ENCODE results near the gene TCF4. TPM values are rescaled to one million over a fixed set of nuclear protein-coding genes. Genes with fewer than 3 reads are reported as not detected.

TCF4 gene
- total and polyA plus RNA-seq, 2 donors (not counting 1 experiment from before 2014, with no cell fraction given): 68.5 to 353 TPM

DNA sequence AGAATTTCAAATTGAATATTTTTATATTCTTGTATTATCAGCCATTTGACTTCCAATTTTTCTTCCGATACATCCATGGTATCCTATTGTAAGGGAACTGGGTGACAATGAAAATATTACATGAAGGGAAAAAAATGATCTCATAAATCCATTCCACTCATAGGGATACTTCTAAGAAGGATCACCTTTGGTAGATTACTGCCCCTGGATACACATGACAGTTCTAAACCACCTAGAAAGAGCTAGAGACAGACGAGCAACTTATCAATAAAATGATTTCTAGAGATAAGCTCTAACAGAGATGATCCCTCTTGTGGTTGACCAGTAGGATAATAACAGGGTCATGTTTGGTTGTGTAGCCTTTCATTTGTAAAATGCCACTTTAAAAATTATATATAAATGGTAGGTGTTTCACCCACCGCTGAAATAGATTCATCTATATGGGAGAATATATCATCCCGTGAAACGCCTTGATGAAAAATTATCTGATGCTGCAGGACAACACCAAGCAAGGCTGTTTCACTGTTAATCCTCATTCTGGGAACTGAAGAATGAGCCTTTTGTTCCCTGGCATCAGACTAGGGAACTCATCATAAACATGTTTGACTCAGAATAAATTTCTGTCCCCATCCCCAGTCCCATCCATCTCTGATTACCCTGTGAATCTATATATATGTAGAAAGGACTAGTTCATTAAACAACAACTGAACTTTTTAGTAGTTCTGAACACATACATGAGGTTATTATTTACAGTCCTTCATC is 180.0 kb downstream of the TCF4 start:
- Mint-ChIP-seq H3K9me3 (ENCODE audit: insufficient read depth) (no peaks in the 10 kb centered on the region), H3K27ac (no peak overlapping the region), H3K4me1 (peaks cover 10% of the 10 kb centered on the region), H3K27me3 (no peaks in the 10 kb centered on the region), H3K4me3 (no peak overlapping the region)
- TF ChIP-seq, protein P1, sequence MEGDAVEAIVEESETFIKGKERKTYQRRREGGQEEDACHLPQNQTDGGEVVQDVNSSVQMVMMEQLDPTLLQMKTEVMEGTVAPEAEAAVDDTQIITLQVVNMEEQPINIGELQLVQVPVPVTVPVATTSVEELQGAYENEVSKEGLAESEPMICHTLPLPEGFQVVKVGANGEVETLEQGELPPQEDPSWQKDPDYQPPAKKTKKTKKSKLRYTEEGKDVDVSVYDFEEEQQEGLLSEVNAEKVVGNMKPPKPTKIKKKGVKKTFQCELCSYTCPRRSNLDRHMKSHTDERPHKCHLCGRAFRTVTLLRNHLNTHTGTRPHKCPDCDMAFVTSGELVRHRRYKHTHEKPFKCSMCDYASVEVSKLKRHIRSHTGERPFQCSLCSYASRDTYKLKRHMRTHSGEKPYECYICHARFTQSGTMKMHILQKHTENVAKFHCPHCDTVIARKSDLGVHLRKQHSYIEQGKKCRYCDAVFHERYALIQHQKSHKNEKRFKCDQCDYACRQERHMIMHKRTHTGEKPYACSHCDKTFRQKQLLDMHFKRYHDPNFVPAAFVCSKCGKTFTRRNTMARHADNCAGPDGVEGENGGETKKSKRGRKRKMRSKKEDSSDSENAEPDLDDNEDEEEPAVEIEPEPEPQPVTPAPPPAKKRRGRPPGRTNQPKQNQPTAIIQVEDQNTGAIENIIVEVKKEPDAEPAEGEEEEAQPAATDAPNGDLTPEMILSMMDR (IDR thresholded peaks at IDR 0.05): no peak
- no peak for TF ChIP-seq EZH2 (IDR thresholded peaks at IDR 0.05; ENCODE audit: borderline replicate concordance, insufficient read depth, low read depth, low read length, poor library complexity, severe bottlenecking)
- POLR2A ChIA-PET: no interaction called here
- CTCF ChIA-PET: no interaction called here
- intact Hi-C loops (cut with micrococcal nuclease): no loop called here
- H3K27ac ChIP-seq (ENCODE audit: low read length in 2 of 2): no peak overlapping the region
- no peak overlapping the region for H3K4me2 ChIP-seq (replicated peaks; ENCODE audit: low read depth, low read length, poor library complexity, severe bottlenecking)
- H4K20me1 ChIP-seq (ENCODE audit: control insufficient read depth, insufficient read depth, low read length, poor library complexity, severe bottlenecking): no peaks in the 10 kb centered on the region
- ATAC-seq (ENCODE audit: low read depth) (no peak), DNase-seq (no peak)
- no peaks in the 10 kb centered on the region for H3K4me1 ChIP-seq (ENCODE audit: control insufficient read depth in 2 of 2, insufficient read depth in 2 of 2, low read length in 2 of 2)
- no peaks in the 10 kb centered on the region for H3K27me3 ChIP-seq (replicated peaks in 1 of 4; ENCODE audit: control extremely low read depth in 1 of 4, control insufficient read depth in 3 of 4, insufficient read depth in 4 of 4, low read length in 3 of 4)
- peaks cover 58% of the 10 kb centered on the region for H3K79me2 ChIP-seq (ENCODE audit: control insufficient read depth, insufficient read depth, low read length)
- no peaks in the 10 kb centered on the region for H3K9me3 ChIP-seq (ENCODE audit: control extremely low read depth in 1 of 3, control insufficient read depth in 2 of 3, insufficient read depth in 1 of 3, low read length in 2 of 3)
- no peak overlapping the region for H3K9ac ChIP-seq (ENCODE audit: low read length)
- no peak overlapping the region for H3K4me3 ChIP-seq (ENCODE audit: control extremely low read depth in 1 of 5, extremely low read depth in 1 of 5, insufficient read depth in 1 of 5, low read depth in 2 of 5, low read length in 4 of 5)
- WGBS (ENCODE audit: insufficient coverage): no CpG with 5 or more reads among the region's 5 CpGs
- H2AFZ ChIP-seq (ENCODE audit: insufficient read depth, low read depth, low read length, poor library complexity, severe bottlenecking): no peak overlapping the region
- H3K36me3 ChIP-seq (replicated peaks in 1 of 2; ENCODE audit: control extremely low read depth in 1 of 2, control insufficient read depth in 1 of 2, extremely low read depth in 1 of 2, insufficient read depth in 2 of 2, low read length in 1 of 2): peaks cover 0 to 1% of the 10 kb centered on the region in 2 experiments

DNA sequence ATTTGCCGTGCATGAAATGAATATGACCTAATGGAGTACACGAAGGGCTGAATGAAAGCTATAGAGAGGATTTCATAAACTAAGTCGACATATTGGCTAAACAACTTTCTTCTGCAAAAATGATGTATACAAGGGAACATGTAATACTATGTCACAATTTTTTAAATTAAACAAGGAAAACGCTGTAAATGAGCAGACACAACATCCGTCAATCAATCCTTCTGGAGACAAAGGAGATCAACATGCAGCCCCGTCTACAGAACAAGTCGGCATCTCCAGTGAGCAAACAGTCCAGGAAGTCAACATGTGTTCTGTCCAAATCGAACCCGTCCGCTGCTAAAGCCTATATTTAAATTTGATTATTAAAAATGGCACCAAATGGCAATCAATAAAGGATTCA is 180.8 kb downstream of the TCF4 start:
- Histone ChIP-seq H3K4me2 (replicated peaks; ENCODE audit: low read depth, low read length, poor library complexity, severe bottlenecking) (no peak overlapping the region), H3K36me3 (replicated peaks in 1 of 2; ENCODE audit: control extremely low read depth in 1 of 2, control insufficient read depth in 1 of 2, extremely low read depth in 1 of 2, insufficient read depth in 2 of 2, low read length in 1 of 2) (peaks cover 0 to 1% of the 10 kb centered on the region in 2 experiments), H3K4me3 (ENCODE audit: control extremely low read depth in 1 of 5, extremely low read depth in 1 of 5, insufficient read depth in 1 of 5, low read depth in 2 of 5, low read length in 4 of 5) (no peak overlapping the region), H4K20me1 (ENCODE audit: control insufficient read depth, insufficient read depth, low read length, poor library complexity, severe bottlenecking) (no peaks in the 10 kb centered on the region), H3K9ac (ENCODE audit: low read length) (no peak overlapping the region), H3K27ac (ENCODE audit: low read length in 2 of 2) (no peak overlapping the region), H3K9me3 (ENCODE audit: control extremely low read depth in 1 of 3, control insufficient read depth in 2 of 3, insufficient read depth in 1 of 3, low read length in 2 of 3) (no peaks in the 10 kb centered on the region), H2AFZ (ENCODE audit: insufficient read depth, low read depth, low read length, poor library complexity, severe bottlenecking) (no peak overlapping the region), H3K4me1 (ENCODE audit: control insufficient read depth in 2 of 2, insufficient read depth in 2 of 2, low read length in 2 of 2) (no peaks in the 10 kb centered on the region), H3K79me2 (ENCODE audit: control insufficient read depth, insufficient read depth, low read length) (peaks cover 51% of the 10 kb centered on the region), H3K27me3 (replicated peaks in 1 of 4; ENCODE audit: control extremely low read depth in 1 of 4, control insufficient read depth in 3 of 4, insufficient read depth in 4 of 4, low read length in 3 of 4) (no peaks in the 10 kb centered on the region)
- Mint-ChIP-seq H3K9me3 (ENCODE audit: insufficient read depth) (no peaks in the 10 kb centered on the region), H3K27ac (no peak overlapping the region), H3K27me3 (no peaks in the 10 kb centered on the region), H3K4me1 (peaks cover 12% of the 10 kb centered on the region), H3K4me3 (no peak overlapping the region)
- ChIA-PET CTCF (interaction anchor here (1.2 kb wide), 1 partner anchor 13 kb away, joined by 4 read pairs; no protein-coding TSS in a partner anchor), POLR2A (no interaction called here)
- TF ChIP-seq, protein P1 (IDR thresholded peaks at IDR 0.05): no peak
- no peak for TF ChIP-seq EZH2 (IDR thresholded peaks at IDR 0.05; ENCODE audit: borderline replicate concordance, insufficient read depth, low read depth, low read length, poor library complexity, severe bottlenecking)
- ATAC-seq (ENCODE audit: low read depth) (no peak), DNase-seq (no peak)
- intact Hi-C loops (cut with micrococcal nuclease): no loop called here
- WGBS (ENCODE audit: insufficient coverage): 100% methylated on average over 4 of the region's 10 CpGs

Measured in B cell (primary cell).